ENCODE results near the gene ACTR6. TPM values are rescaled to one million over a fixed set of nuclear protein-coding genes. Genes with fewer than 3 reads are reported as not detected.

ACTR6 gene
- total and polyA plus RNA-seq, 10 of the 15 experiments (the other 5 are each of a cell fraction or from before 2014, with no cell fraction given) = 17.4 to 62.4 (median 40.5) TPM

DNA sequence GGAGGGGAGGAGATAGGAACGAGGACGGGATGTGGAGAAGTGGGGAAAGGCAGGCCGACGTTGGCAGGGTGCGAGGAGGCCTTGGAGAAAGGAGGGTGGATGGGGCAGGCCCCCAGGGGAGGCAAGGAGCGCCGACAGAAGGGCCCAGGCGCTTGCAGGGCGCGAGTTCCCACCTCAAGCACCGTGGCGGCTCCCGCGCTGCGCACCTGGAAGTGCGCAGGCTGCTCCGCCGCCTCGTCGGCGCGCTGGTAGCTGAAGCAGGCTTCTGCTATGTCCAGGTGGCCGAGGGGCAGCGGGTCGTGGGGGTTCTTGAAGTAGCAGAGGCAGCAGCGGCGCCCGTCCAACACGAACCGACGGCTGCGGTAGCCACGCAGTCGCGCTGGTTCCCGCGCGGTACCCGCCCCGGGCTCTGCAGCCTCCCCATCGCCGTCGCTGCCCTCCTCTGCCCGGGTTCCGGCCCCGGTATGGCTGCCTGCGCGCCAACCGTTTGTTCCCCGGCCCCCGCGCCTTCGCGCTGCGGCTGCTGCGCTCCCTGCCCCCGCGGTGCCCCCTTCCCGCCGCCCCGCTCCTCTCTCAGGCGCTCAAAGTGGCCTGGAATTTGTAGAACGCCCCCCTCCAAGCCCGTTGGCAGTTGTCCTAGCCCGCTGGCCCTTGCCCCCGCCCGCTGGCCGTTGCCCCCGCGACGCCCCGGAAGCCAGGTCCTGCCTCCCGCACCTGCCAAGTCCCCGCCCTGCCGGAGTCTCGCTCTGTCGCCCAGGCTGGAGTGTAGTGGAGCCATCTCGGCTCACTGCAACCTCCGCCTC lies 1.1 kb upstream of the ACTR6 start (continued):
- TF ChIP-seq, protein P1, sequence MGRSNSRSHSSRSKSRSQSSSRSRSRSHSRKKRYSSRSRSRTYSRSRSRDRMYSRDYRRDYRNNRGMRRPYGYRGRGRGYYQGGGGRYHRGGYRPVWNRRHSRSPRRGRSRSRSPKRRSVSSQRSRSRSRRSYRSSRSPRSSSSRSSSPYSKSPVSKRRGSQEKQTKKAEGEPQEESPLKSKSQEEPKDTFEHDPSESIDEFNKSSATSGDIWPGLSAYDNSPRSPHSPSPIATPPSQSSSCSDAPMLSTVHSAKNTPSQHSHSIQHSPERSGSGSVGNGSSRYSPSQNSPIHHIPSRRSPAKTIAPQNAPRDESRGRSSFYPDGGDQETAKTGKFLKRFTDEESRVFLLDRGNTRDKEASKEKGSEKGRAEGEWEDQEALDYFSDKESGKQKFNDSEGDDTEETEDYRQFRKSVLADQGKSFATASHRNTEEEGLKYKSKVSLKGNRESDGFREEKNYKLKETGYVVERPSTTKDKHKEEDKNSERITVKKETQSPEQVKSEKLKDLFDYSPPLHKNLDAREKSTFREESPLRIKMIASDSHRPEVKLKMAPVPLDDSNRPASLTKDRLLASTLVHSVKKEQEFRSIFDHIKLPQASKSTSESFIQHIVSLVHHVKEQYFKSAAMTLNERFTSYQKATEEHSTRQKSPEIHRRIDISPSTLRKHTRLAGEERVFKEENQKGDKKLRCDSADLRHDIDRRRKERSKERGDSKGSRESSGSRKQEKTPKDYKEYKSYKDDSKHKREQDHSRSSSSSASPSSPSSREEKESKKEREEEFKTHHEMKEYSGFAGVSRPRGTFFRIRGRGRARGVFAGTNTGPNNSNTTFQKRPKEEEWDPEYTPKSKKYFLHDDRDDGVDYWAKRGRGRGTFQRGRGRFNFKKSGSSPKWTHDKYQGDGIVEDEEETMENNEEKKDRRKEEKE (IDR thresholded peaks at IDR 0.05) = no peak
- peak; percentile 88 for TF ChIP-seq HDGF (IDR thresholded peaks at IDR 0.05)
- no peak for TF ChIP-seq HSF1 (IDR thresholded peaks at IDR 0.05; ENCODE audit: low read depth, low read length)
- TF ChIP-seq SUPT20H (IDR thresholded peaks at IDR 0.05; ENCODE audit: borderline replicate concordance, control insufficient read depth, low read depth, low read length) = no peak

All from GM12878 (cell line).